K562 (cell line): ENCODE results near the gene RTP5.
"Not testable (repeated sequence)": the region's sequence is repeated elsewhere in the genome, so short reads cannot be mapped to it uniquely, and the experiment has no call there.

ENCODE experiments used
- BCL6 ChIP-seq: fragments of 250-450 bp; sonication (Bioruptor Pico); IDR thresholded peaks from 2 replicates; pipeline ENCODE4 v1.4.0; 2020
- EZH2 ChIP-seq: IDR thresholded peaks from 2 replicates; pipeline ENCODE4 v1.6.1; 2012; ENCODE audit warnings: low read depth, mild to moderate bottlenecking, inconsistent platforms, low read length, borderline replicate concordance
- HIVEP1 ChIP-seq: fragments of 250-450 bp; sonication (Bioruptor Pico); IDR thresholded peaks from 2 replicates; pipeline ENCODE4 v1.4.0; 2020; ENCODE audit warnings: mild to moderate bottlenecking
- PHTF2 ChIP-seq: fragments of 250-450 bp; sonication (Bioruptor Pico); IDR thresholded peaks from 2 replicates; pipeline ENCODE4 v1.5.0; 2021; ENCODE audit warnings: mild to moderate bottlenecking
- POLR2A ChIP-seq: fragments of 450-650 bp; conservative IDR thresholded peaks from 2 replicates; pipeline ENCODE4 v1.6.1; 2016
- SIN3B ChIP-seq: fragments of 450-650 bp; IDR thresholded peaks from 2 replicates; pipeline ENCODE4 v1.6.1; 2017; ENCODE audit warnings: low read depth, mild to moderate bottlenecking, moderate library complexity
- TAF7 ChIP-seq: fragments of 450-650 bp; IDR thresholded peaks from 2 replicates; pipeline ENCODE4 v1.6.1; 2016; ENCODE audit warnings: missing genetic modification characterization, missing compliant biosample characterization
- XRCC5 ChIP-seq: fragments of 200-400 bp; formaldehyde crosslinking; IDR thresholded peaks from 2 replicates; pipeline ENCODE4 v1.6.1; 2017; ENCODE audit warnings: low read depth, mild to moderate bottlenecking, low read length
- ZNF76 ChIP-seq: fragments of 250-450 bp; sonication (Bioruptor Pico); IDR thresholded peaks from 2 replicates; pipeline ENCODE4 v1.4.0; 2020; ENCODE audit warnings: mild to moderate bottlenecking, moderate library complexity, borderline replicate concordance
- TF ChIP-seq, protein P1 (sequence below), 3 experiments: IDR thresholded peaks in 2 of 3; conservative IDR thresholded peaks in 1 of 3; 2 replicates each; pipeline ENCODE4 v1.5.1; 2011 to 2012; ENCODE audit warnings: low read length in 3 of 3, mild to moderate bottlenecking in 3 of 3, control low read depth in 2 of 3, improper control_type of control experiment in 1 of 3, inconsistent platforms in 1 of 3, low read depth in 1 of 3, mixed read lengths in 1 of 3, moderate library complexity in 1 of 3; ENCODE audit not compliant: insufficient read depth in 2 of 3

DNA sequence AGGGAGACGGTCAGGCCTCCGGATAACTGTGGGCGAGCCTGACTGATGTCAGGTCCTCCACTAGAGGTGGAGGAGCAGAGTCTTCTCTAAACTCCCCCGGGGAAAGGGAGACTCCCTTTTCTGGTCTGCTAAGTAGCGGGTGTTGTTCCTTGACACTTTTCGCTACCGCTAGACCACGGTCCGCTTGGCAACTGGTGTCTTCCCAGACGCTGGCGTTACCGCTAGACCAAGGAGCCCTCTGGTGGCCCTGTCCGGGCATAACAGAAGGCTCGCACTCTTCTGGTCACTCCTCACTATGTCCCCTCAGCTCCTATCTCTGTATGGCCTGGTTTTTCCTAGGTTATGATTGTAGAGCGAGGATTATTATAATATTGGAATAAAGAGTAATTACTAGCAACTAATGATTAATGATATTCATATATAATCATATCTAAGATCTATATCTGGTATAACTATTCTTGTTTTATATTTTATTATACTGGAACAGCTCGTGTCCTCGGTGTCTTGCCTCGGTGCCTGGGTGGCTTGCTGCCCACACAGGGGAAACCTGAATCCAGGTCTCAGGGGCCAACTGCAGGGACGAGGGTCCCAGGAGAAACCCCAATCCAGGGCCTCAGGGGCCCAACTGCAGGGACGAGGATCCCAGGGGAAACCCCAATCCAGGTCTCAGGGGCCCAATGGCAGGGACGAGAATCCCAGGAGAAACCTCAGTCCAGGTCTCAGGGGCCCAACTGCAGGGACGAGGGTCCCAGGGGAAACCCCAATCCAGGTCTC lies 6.4 kb downstream of the RTP5 start:
- TF ChIP-seq, protein P1, sequence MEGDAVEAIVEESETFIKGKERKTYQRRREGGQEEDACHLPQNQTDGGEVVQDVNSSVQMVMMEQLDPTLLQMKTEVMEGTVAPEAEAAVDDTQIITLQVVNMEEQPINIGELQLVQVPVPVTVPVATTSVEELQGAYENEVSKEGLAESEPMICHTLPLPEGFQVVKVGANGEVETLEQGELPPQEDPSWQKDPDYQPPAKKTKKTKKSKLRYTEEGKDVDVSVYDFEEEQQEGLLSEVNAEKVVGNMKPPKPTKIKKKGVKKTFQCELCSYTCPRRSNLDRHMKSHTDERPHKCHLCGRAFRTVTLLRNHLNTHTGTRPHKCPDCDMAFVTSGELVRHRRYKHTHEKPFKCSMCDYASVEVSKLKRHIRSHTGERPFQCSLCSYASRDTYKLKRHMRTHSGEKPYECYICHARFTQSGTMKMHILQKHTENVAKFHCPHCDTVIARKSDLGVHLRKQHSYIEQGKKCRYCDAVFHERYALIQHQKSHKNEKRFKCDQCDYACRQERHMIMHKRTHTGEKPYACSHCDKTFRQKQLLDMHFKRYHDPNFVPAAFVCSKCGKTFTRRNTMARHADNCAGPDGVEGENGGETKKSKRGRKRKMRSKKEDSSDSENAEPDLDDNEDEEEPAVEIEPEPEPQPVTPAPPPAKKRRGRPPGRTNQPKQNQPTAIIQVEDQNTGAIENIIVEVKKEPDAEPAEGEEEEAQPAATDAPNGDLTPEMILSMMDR (IDR thresholded peaks at IDR 0.05 in 2 of 3, conservative IDR thresholded peaks at IDR 0.05 in 1 of 3; ENCODE audit: insufficient read depth in 2 of 3, low read depth in 1 of 3, low read length in 3 of 3): peak; percentile 33 to 43 (median 42)
- not testable (repeated sequence) for TF ChIP-seq TAF7 (tag); SIN3B; HIVEP1; PHTF2 (CRISPR knock-in tag); ZNF76 (CRISPR knock-in tag); XRCC5; POLR2A; EZH2; BCL6 (CRISPR knock-in tag)
